ENCODE measurements around the gene TBC1D20. TPM values are rescaled to one million over a fixed set of nuclear protein-coding genes. Genes with fewer than 3 reads are reported as not detected.

The TBC1D20 gene
- total RNA-seq, 2 experiments from 2014 or later, result 16.2 to 17.4 TPM

DNA sequence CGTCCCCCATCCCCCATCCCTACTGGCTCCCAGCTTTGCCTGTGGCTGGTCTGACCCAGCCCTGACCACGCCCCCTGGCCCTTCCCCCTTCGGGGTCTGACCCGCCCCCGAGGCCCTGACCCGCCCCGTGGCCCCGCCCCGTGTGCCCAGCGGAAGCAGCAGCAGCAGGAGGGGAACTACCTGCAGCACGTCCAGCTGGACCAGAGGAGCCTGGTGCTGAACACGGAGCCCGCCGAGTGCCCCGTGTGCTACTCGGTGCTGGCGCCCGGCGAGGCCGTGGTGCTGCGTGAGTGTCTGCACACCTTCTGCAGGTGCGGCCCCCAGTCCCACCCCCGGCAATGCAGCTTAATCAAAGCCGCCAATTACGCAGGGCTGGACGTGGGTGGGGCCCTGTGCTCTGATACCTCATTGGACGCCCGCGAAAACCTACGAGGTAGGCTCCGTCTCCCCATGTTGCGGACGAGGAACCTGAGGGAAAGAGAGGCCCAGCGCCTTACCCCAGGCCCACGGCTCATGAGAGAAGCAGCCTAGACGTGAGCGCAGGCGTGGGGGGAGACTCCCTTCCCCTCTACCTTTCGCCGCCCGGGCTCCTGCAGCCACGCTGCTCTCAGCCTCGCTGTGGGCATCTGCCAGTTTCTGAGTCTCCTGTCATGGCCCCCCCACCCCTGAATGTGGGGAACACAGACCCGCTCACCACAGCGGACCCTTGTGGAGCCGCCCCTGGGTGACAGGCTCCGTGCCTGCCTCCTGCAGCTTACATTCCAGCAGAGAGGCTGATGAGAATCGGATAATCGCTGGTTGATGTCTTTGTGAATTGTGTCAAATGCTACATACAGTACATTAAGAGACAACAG, 41.4 kb downstream of the TBC1D20 start:
- Mint-ChIP-seq H3K36me3 (ENCODE audit: low read depth) (peaks cover 47% of the 10 kb centered on the region), H3K27ac (no peak overlapping the region), H3K4me1 (ENCODE audit: low read depth) (peaks cover 13% of the 10 kb centered on the region), H3K4me3 (no peak overlapping the region), H3K27me3 (ENCODE audit: low read depth) (no peaks in the 10 kb centered on the region), H3K9me3 (no peaks in the 10 kb centered on the region)
- DNase-seq, result no peak
- intact Hi-C loops (cut with micrococcal nuclease), result no loop called here
- CTCF ChIA-PET, result no interaction called here

DNA sequence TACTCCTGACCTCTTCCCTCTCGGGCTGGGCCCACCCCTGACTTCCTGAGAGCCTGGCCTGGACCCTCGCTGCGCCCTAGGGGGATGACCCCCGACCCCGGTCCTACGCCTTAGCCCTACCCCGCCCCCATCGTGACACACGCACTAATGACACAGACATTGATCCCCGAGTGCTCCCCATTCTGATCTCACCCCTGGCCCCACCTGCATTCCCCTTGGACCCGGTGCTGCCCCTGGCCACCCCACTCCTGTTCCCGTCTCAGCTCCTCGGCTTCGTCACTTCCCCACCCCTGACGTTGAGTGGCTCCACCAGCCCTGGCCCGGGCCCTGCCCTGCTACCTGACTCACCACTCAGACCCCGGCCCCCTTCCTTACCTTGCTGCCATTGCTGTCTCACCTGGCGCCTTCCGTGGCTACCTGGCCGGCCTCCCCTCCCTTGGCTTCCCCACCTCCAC, 42.1 kb downstream of the TBC1D20 start:
- H3K4me1 Mint-ChIP-seq (ENCODE audit: low read depth), result peaks cover 20% of the 10 kb centered on the region
- intact Hi-C loops (cut with micrococcal nuclease), result no loop called here
- DNase-seq, result no peak
- no peaks in the 10 kb centered on the region for H3K27me3 Mint-ChIP-seq (ENCODE audit: low read depth)
- H3K27ac Mint-ChIP-seq, result no peak overlapping the region
- peaks cover 54% of the 10 kb centered on the region for H3K36me3 Mint-ChIP-seq (ENCODE audit: low read depth)
- H3K9me3 Mint-ChIP-seq, result no peaks in the 10 kb centered on the region
- no peak overlapping the region for H3K4me3 Mint-ChIP-seq
- CTCF ChIA-PET, result no interaction called here

DNA sequence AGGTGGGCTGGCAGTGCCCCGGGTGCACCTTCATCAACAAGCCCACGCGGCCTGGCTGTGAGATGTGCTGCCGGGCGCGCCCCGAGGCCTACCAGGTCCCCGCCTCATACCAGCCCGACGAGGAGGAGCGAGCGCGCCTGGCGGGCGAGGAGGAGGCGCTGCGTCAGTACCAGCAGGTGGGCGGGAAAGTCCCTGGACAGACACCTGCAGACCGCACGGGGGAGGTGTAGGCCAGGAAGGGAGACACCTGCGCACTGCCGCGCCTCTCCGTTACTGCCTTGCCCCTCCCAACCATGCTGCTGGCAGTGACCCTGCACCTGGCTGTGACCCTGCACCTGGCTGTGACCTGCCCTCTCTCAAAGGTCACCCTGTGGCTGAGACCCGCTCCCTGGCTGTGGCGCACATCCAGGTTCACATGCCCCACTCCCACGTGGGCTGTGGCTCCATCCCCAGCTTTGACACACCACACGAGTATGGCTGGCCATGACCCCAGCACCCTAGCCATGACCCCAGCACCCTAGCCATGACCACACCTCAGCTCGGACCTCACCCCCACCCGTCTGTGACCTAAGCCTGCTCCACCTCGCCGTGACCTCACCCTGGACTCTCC, 42.7 kb downstream of the TBC1D20 start:
- Mint-ChIP-seq H3K27ac (no peak overlapping the region), H3K4me3 (no peak overlapping the region), H3K4me1 (ENCODE audit: low read depth) (peaks cover 23% of the 10 kb centered on the region), H3K36me3 (ENCODE audit: low read depth) (peaks cover 48% of the 10 kb centered on the region), H3K9me3 (no peaks in the 10 kb centered on the region), H3K27me3 (ENCODE audit: low read depth) (no peaks in the 10 kb centered on the region)
- intact Hi-C loops (cut with micrococcal nuclease), result no loop called here
- DNase-seq, result no peak
- CTCF ChIA-PET, result no interaction called here

DNA sequence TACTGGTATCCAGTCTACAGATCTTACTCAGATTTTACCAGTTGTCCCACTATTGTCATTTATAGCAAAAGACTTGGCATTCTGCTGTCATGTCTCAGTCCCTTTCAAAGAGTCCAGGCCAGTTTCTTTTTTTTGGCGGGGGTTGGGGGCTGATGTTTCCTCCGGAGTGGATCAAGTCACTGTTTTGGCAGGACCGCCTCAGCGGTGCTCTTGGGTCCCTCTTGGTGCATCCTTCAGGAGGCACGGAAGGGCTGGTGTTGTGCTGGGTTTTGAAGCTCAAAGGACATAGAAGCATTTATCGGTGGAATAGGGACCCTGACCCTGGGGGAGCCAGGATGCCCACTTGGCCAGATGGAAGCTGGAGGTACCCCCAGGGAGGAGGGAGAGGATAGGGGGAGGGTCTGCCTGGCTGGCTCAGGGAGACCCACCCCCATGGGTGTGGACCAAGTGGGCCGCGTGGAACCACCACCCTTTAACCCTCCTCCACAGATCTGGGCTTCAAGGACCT, 43.4 kb downstream of the TBC1D20 start:
- Mint-ChIP-seq H3K9me3 (no peaks in the 10 kb centered on the region), H3K36me3 (ENCODE audit: low read depth) (peaks cover 43% of the 10 kb centered on the region), H3K27ac (no peak overlapping the region), H3K27me3 (ENCODE audit: low read depth) (no peaks in the 10 kb centered on the region), H3K4me3 (no peak overlapping the region), H3K4me1 (ENCODE audit: low read depth) (peaks cover 25% of the 10 kb centered on the region)
- intact Hi-C loops (cut with micrococcal nuclease), result no loop called here
- no peak for DNase-seq
- CTCF ChIA-PET, result no interaction called here

DNA sequence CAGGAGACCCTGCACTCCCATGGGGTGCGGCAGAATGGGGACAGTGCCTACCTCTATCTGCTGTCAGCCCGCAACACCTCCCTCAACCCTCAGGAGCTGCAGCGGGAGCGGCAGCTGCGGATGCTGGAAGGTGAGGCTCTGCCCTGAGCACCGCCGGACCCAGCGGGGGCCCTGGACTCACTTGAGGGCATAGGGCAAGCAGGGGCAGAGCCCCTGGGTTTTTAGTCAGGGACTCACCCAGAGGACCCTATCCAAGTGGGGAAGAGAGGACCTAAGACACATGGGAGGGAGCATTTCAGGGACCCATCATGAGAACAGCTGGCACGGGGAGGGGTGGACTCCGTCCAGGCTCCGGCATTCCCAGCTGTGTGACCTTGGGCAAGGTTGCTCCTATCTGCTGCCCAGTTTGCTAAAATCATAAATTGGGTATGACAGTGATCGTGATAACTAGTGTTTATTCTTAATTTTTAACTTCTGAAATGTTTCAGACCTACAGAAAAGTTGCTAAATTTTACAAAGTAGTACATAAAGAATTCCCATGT, 44.5 kb downstream of the TBC1D20 start:
- no peaks in the 10 kb centered on the region for H3K27me3 Mint-ChIP-seq (ENCODE audit: low read depth)
- no peak overlapping the region for H3K4me3 Mint-ChIP-seq
- CTCF ChIA-PET, result no interaction called here
- H3K4me1 Mint-ChIP-seq (ENCODE audit: low read depth), result peaks cover 36% of the 10 kb centered on the region
- peaks cover 46% of the 10 kb centered on the region for H3K36me3 Mint-ChIP-seq (ENCODE audit: low read depth)
- H3K27ac Mint-ChIP-seq, result no peak overlapping the region
- intact Hi-C loops (cut with micrococcal nuclease), result no loop called here
- no peak for DNase-seq
- H3K9me3 Mint-ChIP-seq, result no peaks in the 10 kb centered on the region

DNA sequence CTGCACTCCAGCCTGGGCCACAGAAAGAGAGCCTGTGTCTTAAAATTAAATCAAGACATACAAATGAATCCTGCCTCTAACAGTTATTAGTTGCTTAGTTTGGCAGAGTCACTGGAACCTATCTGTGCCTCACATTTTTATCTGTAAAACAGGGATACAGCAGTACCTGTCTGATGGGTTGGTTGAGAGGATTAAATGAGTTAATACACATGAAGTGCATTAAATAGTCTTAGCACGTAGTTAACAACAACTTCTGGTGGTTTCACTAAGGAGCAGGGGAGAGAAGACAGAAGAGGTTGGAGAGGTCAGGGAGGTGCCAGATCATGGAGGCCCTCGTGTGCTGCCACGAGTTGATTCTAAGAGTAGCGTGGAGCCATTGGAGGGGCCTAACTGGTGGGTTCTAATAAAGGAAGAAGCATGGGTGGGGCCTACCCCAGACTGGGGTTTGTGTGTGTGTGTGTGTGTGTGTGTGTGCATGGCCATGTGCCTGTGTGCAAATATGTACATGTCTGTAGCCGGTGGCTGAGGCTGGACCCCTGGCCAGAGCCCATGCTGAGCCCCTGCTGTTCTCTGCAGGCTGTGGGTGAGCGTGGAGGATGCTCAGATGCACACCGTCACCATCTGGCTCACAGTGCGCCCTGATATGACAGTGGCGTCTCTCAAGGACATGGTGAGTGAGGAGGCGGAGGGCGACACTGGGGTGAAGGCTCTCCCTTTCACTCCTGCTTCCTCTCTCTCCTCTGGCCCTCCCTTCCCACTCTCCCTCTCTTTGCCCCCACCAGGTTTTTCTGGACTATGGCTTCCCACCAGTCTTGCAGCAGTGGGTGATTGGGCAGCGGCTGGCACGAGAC, 45.2 kb downstream of the TBC1D20 start:
- H3K36me3 Mint-ChIP-seq (ENCODE audit: low read depth), result peaks cover 47% of the 10 kb centered on the region
- CTCF ChIA-PET, result no interaction called here
- no peak overlapping the region for H3K27ac Mint-ChIP-seq
- no peak overlapping the region for H3K4me3 Mint-ChIP-seq
- no peaks in the 10 kb centered on the region for H3K27me3 Mint-ChIP-seq (ENCODE audit: low read depth)
- intact Hi-C loops (cut with micrococcal nuclease), result no loop called here
- no peak for DNase-seq
- peaks cover 42% of the 10 kb centered on the region for H3K4me1 Mint-ChIP-seq (ENCODE audit: low read depth)
- no peaks in the 10 kb centered on the region for H3K9me3 Mint-ChIP-seq

DNA sequence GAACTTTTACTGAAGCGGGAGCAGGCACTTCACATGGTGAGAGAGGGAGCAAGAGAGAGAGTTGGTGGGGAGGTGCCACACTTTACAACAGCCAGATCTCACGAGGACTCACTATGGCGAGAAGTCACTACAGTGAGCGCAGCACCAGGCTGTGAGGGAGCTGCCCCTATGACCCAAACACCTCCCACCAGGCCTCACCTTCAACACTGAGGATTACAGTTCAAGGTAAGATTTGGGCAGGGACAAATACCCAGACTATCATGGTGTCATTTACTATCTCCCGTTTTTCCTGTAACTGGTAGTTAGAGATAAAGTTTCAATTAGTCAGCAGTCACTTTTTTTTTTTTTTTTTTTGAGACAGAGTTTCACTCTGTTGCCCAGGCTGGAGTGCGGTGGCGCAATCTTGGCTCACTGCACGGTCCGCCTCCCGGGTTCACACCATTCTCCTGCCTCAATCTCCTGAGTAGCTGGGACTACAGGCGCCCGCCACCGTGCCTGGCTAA, 46.5 kb downstream of the TBC1D20 start:
- Mint-ChIP-seq H3K36me3 (ENCODE audit: low read depth) (peaks cover 47% of the 10 kb centered on the region), H3K9me3 (no peaks in the 10 kb centered on the region), H3K4me3 (no peak overlapping the region), H3K4me1 (ENCODE audit: low read depth) (peaks cover 49% of the 10 kb centered on the region), H3K27me3 (ENCODE audit: low read depth) (no peaks in the 10 kb centered on the region), H3K27ac (peak overlapping the region; percentile 31)
- intact Hi-C loops (cut with micrococcal nuclease), result no loop called here
- no peak for DNase-seq
- CTCF ChIA-PET, result interaction anchor here (0.7 kb wide), 1 partner anchor 39 kb away, joined by 3 read pairs; no protein-coding TSS in a partner anchor

DNA sequence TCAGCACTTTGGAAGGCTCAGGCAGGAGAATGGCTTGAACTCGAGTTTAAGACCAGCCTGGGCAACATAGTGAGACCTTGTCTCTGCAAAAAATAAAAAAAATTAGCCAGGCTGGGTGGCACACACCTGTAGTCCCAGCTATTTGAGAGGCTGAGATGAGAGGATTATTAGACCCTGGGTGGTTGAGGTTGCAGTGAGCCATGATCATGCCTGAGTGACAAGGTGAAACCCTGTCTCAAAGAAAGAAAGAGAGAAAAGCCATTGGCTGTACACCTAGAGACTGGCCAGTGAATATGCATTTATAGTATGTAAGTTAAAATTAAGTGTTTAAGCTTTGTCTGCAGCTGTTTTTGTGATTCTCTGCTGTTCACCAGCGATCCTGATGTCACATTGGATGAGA, 48.2 kb downstream of the TBC1D20 start:
- H3K27ac Mint-ChIP-seq, result no peak overlapping the region
- H3K4me3 Mint-ChIP-seq, result no peak overlapping the region
- H3K27me3 Mint-ChIP-seq (ENCODE audit: low read depth), result no peaks in the 10 kb centered on the region
- no peaks in the 10 kb centered on the region for H3K9me3 Mint-ChIP-seq
- H3K36me3 Mint-ChIP-seq (ENCODE audit: low read depth), result peaks cover 61% of the 10 kb centered on the region
- peaks cover 66% of the 10 kb centered on the region for H3K4me1 Mint-ChIP-seq (ENCODE audit: low read depth)
- DNase-seq, result no peak
- intact Hi-C loops (cut with micrococcal nuclease), result no loop called here
- CTCF ChIA-PET, result interaction anchor here (0.7 kb wide), 1 partner anchor 24 kb away, joined by 4 read pairs; no protein-coding TSS in a partner anchor

DNA sequence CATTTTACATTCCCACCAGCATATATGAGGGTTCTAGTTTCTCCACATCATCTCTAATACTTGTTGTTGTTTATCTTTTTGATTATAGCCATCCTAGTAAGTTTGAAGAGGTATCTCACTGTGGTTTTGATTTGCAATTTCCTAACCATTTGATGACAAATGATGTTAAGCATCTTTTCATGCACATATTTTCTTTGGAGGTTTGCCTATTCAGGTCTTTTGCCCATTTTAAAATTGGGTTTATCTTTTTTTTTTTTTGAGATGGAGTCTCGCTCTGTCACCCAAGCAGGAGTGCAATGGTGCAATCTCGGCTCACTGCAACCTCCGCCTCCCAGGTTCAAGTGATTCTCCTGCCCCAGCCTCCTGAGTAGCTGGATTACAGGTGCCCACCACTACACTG, 50.3 kb downstream of the TBC1D20 start:
- H3K27ac Mint-ChIP-seq, result no peak overlapping the region
- CTCF ChIA-PET, result no interaction called here
- H3K4me3 Mint-ChIP-seq, result no peak overlapping the region

DNA sequence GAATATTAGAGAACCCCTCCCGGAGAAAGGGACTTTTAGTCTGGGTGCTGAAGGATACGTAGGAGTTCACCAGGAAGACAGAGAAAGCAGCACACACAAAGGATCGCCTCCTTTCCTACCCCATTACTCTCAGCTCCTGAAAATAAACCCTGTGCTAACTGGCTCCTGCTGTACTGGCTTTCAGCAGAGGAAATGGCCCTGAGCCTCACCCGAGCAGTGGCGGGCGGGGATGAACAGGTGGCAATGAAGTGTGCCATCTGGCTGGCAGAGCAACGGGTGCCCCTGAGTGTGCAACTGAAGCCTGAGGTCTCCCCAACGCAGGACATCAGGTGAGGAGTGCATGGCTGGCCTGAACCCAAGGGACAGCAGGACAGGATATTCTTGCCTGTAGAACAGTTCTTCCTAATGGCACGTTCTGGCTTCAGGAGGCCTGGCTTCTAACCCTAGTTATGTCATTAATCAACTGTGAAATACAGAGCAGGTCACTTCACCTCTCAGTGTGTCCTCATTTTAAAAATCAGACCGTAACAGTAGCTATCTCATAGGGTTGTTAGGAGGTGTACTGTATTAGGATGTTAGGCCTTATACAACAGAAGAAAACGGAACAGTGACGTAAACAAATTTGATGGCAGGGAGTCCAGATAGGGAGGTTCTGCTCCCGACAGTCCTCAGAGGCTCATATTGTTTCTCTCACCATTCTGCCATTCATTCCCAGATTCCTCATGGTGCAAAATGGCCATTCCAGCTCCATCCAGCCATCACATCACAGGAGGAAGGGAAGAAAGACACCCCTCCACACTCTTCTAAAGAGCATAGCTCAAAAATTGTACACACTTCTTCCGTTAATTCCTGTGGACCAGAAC, 52.4 kb downstream of the TBC1D20 start:
- peaks cover 57% of the 10 kb centered on the region for H3K4me1 Mint-ChIP-seq (ENCODE audit: low read depth)
- no peaks in the 10 kb centered on the region for H3K27me3 Mint-ChIP-seq (ENCODE audit: low read depth)
- CTCF ChIA-PET, result interaction anchor here (1.0 to 1.2 kb wide), 2 partner anchors 10 to 55 kb away, joined by 3 read pairs; no protein-coding TSS in a partner anchor
- H3K9me3 Mint-ChIP-seq, result no peaks in the 10 kb centered on the region
- H3K4me3 Mint-ChIP-seq, result peak overlapping the region; percentile 90
- H3K27ac Mint-ChIP-seq, result peak overlapping the region; percentile 94
- H3K36me3 Mint-ChIP-seq (ENCODE audit: low read depth), result peaks cover 48% of the 10 kb centered on the region
- peak; percentile 35 for DNase-seq
- intact Hi-C loops (cut with micrococcal nuclease), result loop anchor here (2.0 kb wide), 1 partner anchor 133 kb away; the partner anchor contains the start of gene CSNK2A1

More for the DNA sequence above, 50.3 kb downstream of the TBC1D20 start:
- no peak for DNase-seq
- no peaks in the 10 kb centered on the region for H3K9me3 Mint-ChIP-seq
- peaks cover 70% of the 10 kb centered on the region for H3K4me1 Mint-ChIP-seq (ENCODE audit: low read depth)
- peaks cover 60% of the 10 kb centered on the region for H3K36me3 Mint-ChIP-seq (ENCODE audit: low read depth)
- intact Hi-C loops (cut with micrococcal nuclease), result no loop called here
- H3K27me3 Mint-ChIP-seq (ENCODE audit: low read depth), result no peaks in the 10 kb centered on the region
